OCI-LY7 (cell line): ENCODE data around the gene KATNA1. TPM values are rescaled to one million over a fixed set of nuclear protein-coding genes. Genes with fewer than 3 reads are reported as not detected.
"Not testable (repeated sequence)": the region's sequence is repeated elsewhere in the genome, so short reads cannot be mapped to it uniquely, and the experiment has no call there.

Experiments
- BruUV-seq: library from RNA; stranded (reverse); fragments of 400-500 nt; replicated peaks from 2 replicates; lab custom pipeline; 2021; lab: Mats Ljungman, UMichigan
- CTCF ChIA-PET: fragments of 300-600 bp; sonication (Branson Sonifier 250); formaldehyde crosslinking; loops from one replicate; lab custom pipeline; 2022; ENCODE audit warnings: antibody characterized with exemption; ENCODE audit not compliant: unreplicated experiment; lab: Charles Lee
- POLR2A ChIA-PET: fragments of 300-600 bp; sonication (Branson Sonifier 250); formaldehyde crosslinking; loops from one replicate; lab custom pipeline; 2022; ENCODE audit warnings: antibody characterized with exemption; lab: Charles Lee
- DNase-seq: peaks from one replicate; pipeline ENCODE4 v3.0.0-alpha.2; 2015; ENCODE audit warnings: low spot score
- H2AFZ ChIP-seq: fragments of 200-600 bp; sonication (generic), shearing (Covaris generic); 2 replicates; pipeline ENCODE4 v1.6.1; 2014; ENCODE audit warnings: mild to moderate bottlenecking, antibody characterized with exemption, low read length, moderate library complexity
- H3K27ac ChIP-seq: fragments of 200-600 bp; sonication (generic); 2 replicates; pipeline ENCODE4 v1.5.1; 2014; ENCODE audit warnings: mixed run types, low read depth, mild to moderate bottlenecking, moderate library complexity, low read length, inconsistent platforms; ENCODE audit not compliant: poor library complexity, severe bottlenecking
- H3K36me3 ChIP-seq: fragments of 200-600 bp; sonication (generic); 2 replicates; pipeline ENCODE4 v1.6.1; 2014; ENCODE audit warnings: mild to moderate bottlenecking, antibody characterized with exemption, low read length, moderate library complexity, mixed read lengths; ENCODE audit not compliant: insufficient read depth
- H3K4me1 ChIP-seq: fragments of 200-600 bp; sonication (generic); 2 replicates; pipeline ENCODE4 v1.5.1; 2014; ENCODE audit warnings: mild to moderate bottlenecking, low read length; ENCODE audit not compliant: insufficient read depth, poor library complexity, severe bottlenecking
- H3K4me2 ChIP-seq: fragments of 200-600 bp; sonication (generic); 2 replicates; pipeline ENCODE4 v1.6.1; 2014; ENCODE audit warnings: mild to moderate bottlenecking, low read length
- H3K4me3 ChIP-seq: fragments of 200-600 bp; sonication (generic); 2 replicates; pipeline ENCODE4 v1.5.1; 2014; ENCODE audit warnings: mild to moderate bottlenecking, low read depth, low read length; ENCODE audit not compliant: poor library complexity, severe bottlenecking
- H3K79me2 ChIP-seq: fragments of 200-600 bp; sonication (generic); 2 replicates; pipeline ENCODE4 v1.6.1; 2016; ENCODE audit warnings: low read depth, mild to moderate bottlenecking, low read length, moderate library complexity, mixed read lengths; ENCODE audit not compliant: insufficient read depth
- H3K9me2 ChIP-seq: fragments of 200-600 bp; sonication (generic); 2 replicates; pipeline ENCODE4 v1.6.1; 2016; ENCODE audit warnings: mild to moderate bottlenecking, low read length, mixed read lengths; ENCODE audit not compliant: insufficient read depth
- H3K9me3 ChIP-seq: fragments of 200-600 bp; sonication (generic); 2 replicates; pipeline ENCODE4 v1.6.1; 2014; ENCODE audit warnings: mild to moderate bottlenecking, mixed run types, low read length, mixed read lengths
- H4K20me1 ChIP-seq: fragments of 200-600 bp; sonication (generic); 2 replicates; pipeline ENCODE4 v1.6.1; 2014; ENCODE audit warnings: mild to moderate bottlenecking, antibody characterized with exemption, low read length, moderate library complexity, mixed read lengths; ENCODE audit not compliant: insufficient read depth
- EZH2phosphoT487 ChIP-seq: fragments of 200-600 bp; sonication (generic); IDR thresholded peaks from 2 replicates; pipeline ENCODE4 v1.6.1; 2018; ENCODE audit warnings: low read depth, borderline replicate concordance, mild to moderate bottlenecking, mixed run types, antibody characterized with exemption, low read length, moderate library complexity, mixed read lengths
- intact Hi-C: fragments of 100-400 bp; cut with micrococcal nuclease; formaldehyde crosslinking; loops from one replicate; pipeline ENCODE4 v1.10.0; 2022; ENCODE audit not compliant: unreplicated experiment
- total RNA-seq, 2 experiments: library from RNA; depleted of rRNA in 1 of 2; stranded (reverse); fragments of >200 nt in 1 of 2; shearing (Covaris generic) in 1 of 2; gene quantifications; 2 replicates each; pipeline ENCODE4 v1.2.3, GENCODE V29; 2014 to 2022
- TF ChIP-seq, protein P1 (sequence below): fragments of 200-600 bp; sonication (generic); conservative IDR thresholded peaks from 2 replicates; pipeline ENCODE4 v1.5.1; 2014; ENCODE audit warnings: mild to moderate bottlenecking, antibody characterized with exemption, low read length, moderate library complexity, mixed read lengths

Gene KATNA1
- total RNA-seq, 2 experiments from 2014 or later, result 35.1 to 36.5 TPM

DNA sequence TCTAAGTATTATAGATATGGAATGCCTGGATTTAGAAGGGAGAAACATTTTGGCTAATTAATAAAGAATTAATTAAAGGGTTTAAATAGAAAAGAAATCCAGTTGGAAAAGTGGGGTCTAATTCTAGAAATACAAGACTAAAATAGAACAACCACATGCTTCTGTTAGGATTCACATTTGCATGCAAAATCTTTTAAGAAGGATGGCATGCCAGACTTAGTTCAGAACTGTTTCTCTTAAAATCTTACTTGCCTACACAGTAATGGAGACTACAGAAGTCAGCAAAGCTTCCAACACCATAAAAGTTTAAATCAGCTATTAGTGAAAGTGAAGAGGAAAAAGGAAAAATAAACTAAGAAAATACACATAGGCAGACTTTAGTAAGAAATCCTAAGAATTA is 32.7 kb upstream of the KATNA1 start:
- no peaks in the 10 kb centered on the region for H3K9me2 ChIP-seq
- ChIA-PET CTCF (no interaction called here), POLR2A (interaction anchor here (0.5 to 1.0 kb wide), 3 partner anchors 11 to 23 kb away, joined by 3 to 5 read pairs (median 3); no protein-coding TSS in a partner anchor)
- peaks cover 5% of the 10 kb centered on the region for H3K4me1 ChIP-seq
- TF ChIP-seq, protein P1, sequence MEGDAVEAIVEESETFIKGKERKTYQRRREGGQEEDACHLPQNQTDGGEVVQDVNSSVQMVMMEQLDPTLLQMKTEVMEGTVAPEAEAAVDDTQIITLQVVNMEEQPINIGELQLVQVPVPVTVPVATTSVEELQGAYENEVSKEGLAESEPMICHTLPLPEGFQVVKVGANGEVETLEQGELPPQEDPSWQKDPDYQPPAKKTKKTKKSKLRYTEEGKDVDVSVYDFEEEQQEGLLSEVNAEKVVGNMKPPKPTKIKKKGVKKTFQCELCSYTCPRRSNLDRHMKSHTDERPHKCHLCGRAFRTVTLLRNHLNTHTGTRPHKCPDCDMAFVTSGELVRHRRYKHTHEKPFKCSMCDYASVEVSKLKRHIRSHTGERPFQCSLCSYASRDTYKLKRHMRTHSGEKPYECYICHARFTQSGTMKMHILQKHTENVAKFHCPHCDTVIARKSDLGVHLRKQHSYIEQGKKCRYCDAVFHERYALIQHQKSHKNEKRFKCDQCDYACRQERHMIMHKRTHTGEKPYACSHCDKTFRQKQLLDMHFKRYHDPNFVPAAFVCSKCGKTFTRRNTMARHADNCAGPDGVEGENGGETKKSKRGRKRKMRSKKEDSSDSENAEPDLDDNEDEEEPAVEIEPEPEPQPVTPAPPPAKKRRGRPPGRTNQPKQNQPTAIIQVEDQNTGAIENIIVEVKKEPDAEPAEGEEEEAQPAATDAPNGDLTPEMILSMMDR, result no peak
- TF ChIP-seq EZH2phosphoT487, result no peak
- H4K20me1 ChIP-seq, result no peaks in the 10 kb centered on the region
- no peak overlapping the region for H2AFZ ChIP-seq
- no peak for DNase-seq
- peaks cover 29% of the 10 kb centered on the region; the same call in 1 of the 2 replicates for H3K79me2 ChIP-seq
- H3K4me3 ChIP-seq, result no peak overlapping the region
- peaks cover 76% of the 10 kb centered on the region for H3K36me3 ChIP-seq
- intact Hi-C loops, result no loop called here
- no TSS peak for BruUV-seq
- no peaks in the 10 kb centered on the region for H3K9me3 ChIP-seq
- H3K4me2 ChIP-seq, result no peak overlapping the region
- no peak overlapping the region for H3K27ac ChIP-seq

DNA sequence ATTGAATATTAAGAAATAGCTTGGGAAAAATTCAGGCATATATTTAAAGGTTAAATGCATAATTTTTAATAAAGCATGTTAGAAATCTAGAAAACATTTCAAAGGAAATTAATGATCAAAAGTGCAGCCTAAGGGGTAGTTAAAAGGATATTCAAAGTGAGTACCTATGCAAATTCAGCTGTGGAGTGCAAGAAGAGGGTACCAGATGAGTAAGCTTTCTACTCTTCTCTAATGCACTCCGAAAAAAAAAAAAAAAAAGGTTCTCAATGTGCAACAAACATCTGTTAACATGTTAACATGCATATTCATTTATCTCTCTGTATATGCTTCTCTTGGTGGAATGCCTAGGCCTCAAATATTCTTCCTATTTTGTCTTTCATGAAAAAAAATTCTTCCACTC is 32.0 kb upstream of the KATNA1 start:
- no TSS peak for BruUV-seq
- Histone ChIP-seq H4K20me1 (no peaks in the 10 kb centered on the region), H3K4me3 (no peak overlapping the region), H3K4me1 (peaks cover 5% of the 10 kb centered on the region), H3K79me2 (peaks cover 24% of the 10 kb centered on the region; the same call in 1 of the 2 replicates), H3K9me2 (no peaks in the 10 kb centered on the region), H3K36me3 (peaks cover 76% of the 10 kb centered on the region), H3K4me2 (no peak overlapping the region), H3K27ac (no peak overlapping the region), H3K9me3 (no peaks in the 10 kb centered on the region), H2AFZ (no peak overlapping the region)
- POLR2A ChIA-PET, result interaction anchor here (0.5 to 1.1 kb wide), 4 partner anchors 10 to 144 kb away, joined by 3 to 5 read pairs (median 3); no protein-coding TSS in a partner anchor
- DNase-seq, result no peak
- CTCF ChIA-PET, result no interaction called here
- TF ChIP-seq EZH2phosphoT487, result no peak
- TF ChIP-seq, protein P1, result no peak
- intact Hi-C loops, result no loop called here

DNA sequence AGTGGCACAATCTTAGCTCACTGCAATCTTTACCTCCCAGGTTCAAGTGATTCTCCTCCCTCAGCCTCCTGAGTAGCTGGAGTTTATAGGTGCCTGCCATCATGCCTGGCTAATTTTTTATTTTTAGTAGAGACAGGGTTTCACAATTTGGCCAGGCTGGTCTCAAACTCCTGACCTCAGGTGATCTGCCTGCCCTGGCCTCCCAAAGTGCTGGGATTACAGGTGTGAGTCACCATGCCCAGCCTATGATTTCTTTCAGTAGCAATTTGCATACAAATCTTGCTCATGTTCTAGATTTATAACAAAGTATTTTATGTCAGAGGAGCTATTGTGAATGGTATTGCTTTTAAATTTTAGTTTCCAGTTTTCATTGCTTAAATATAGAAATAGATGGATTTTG is 23.8 kb upstream of the KATNA1 start:
- POLR2A ChIA-PET, result interaction anchor here (0.8 to 3.3 kb wide), 3 partner anchors 12 to 27 kb away, joined by 3 to 14 read pairs (median 4); no protein-coding TSS in a partner anchor
- not testable (repeated sequence) for BruUV-seq
- H3K36me3 ChIP-seq, result peaks cover 89% of the 10 kb centered on the region

More for the DNA sequence above, 23.8 kb upstream of the KATNA1 start:
- intact Hi-C loops, H4K20me1 ChIP-seq, H3K9me2 ChIP-seq, H3K4me1 ChIP-seq, CTCF ChIA-PET, H3K4me2 ChIP-seq, H3K27ac ChIP-seq, H2AFZ ChIP-seq, H3K79me2 ChIP-seq, DNase-seq, H3K9me3 ChIP-seq, H3K4me3 ChIP-seq: not testable (repeated sequence)
